Ovary (tissue), 3 donors: ENCODE results near the gene RB1.

Experiments used
- CTCF ChIP-seq, 3 donors: fragments of 450-650 bp in 2 of 3; fragments of 200-600 bp in 1 of 3; IDR thresholded peaks; one replicate each; pipeline versions ENCODE4 v1.5.1 to v1.8.0; 2016 to 2022; ENCODE audit warnings: antibody characterized with exemption in 3 of 3, mild to moderate bottlenecking in 1 of 3
- POLR2A ChIP-seq: fragments of 450-650 bp; IDR thresholded peaks from one replicate; pipeline ENCODE4 v1.6.1; 2017; ENCODE audit warnings: antibody characterized with exemption, mild to moderate bottlenecking, moderate library complexity
- donor health status: DM: no; HTN: no; CAD: no.

GRCh38 chr13:48268019-48268418, 35.5 kb upstream of the RB1 start:
- TF ChIP-seq POLR2A (no peak), CTCF (IDR thresholded peaks at IDR 0.05) (no peak)
